Putamen (tissue), 1 donor: Measurements from ENCODE around the gene TRIM28.
A peak's percentile ranks its signal among the peaks of the same experiment; 100 is the strongest.

Experiments
- DNase-seq: peaks from one replicate; pipeline ENCODE4 v3.0.0-alpha.2; 2016; ENCODE audit warnings: low spot score

Gene TRIM28

GRCh38 chr19:58549664-58550361, 5.9 kb downstream of the TRIM28 start:
- no peak for DNase-seq

GRCh38 chr19:58550362-58551122, 6.7 kb downstream of the TRIM28 start:
- no peak for DNase-seq

- no peak for DNase-seq
These were observed 7.2 kb downstream of the TRIM28 start for GRCh38 chr19:58551123-58551497.

- DNase-seq: no peak
These were observed 8.0 kb downstream of the TRIM28 start for GRCh38 chr19:58551577-58552471.

- no peak for DNase-seq
These were observed 8.8 kb downstream of the TRIM28 start for GRCh38 chr19:58552655-58553054.

- no peak for DNase-seq
These were observed 10.1 kb downstream of the TRIM28 start for GRCh38 chr19:58553799-58554493.

GRCh38 chr19:58554494-58555368, 10.9 kb downstream of the TRIM28 start, which contains the start of gene CHMP2A:
TSS of gene CHMP2A (minus strand) at chr19:58555105. CDS start at chr19:58554212, 893 bp downstream.
- peak; percentile 96 for DNase-seq

GRCh38 chr19:58555369-58555885, 11.6 kb downstream of the TRIM28 start:
- DNase-seq: no peak

GRCh38 chr19:58555920-58556621, 12.2 kb downstream of the TRIM28 start:
- no peak for DNase-seq

GRCh38 chr19:58556622-58557220, 12.9 kb downstream of the TRIM28 start:
- no peak for DNase-seq

- no peak for DNase-seq
These were observed 13.6 kb downstream of the TRIM28 start for GRCh38 chr19:58557221-58558065.

GRCh38 chr19:58558066-58558622, 14.3 kb downstream of the TRIM28 start, which contains the start of gene UBE2M:
TSS of gene UBE2M (minus strand) at chr19:58558611. CDS start at chr19:58558381, 230 bp downstream.
- no peak for DNase-seq

- peak; percentile 98 for DNase-seq
These were observed 14.9 kb downstream of the TRIM28 start for GRCh38 chr19:58558623-58559274.

GRCh38 chr19:58559275-58560006, 15.6 kb downstream of the TRIM28 start:
- peak; percentile 90 for DNase-seq

GRCh38 chr19:58560007-58560887, 16.4 kb downstream of the TRIM28 start:
- DNase-seq: no peak

GRCh38 chr19:58560921-58561320, 17.1 kb downstream of the TRIM28 start:
- no peak for DNase-seq
